Measurements from ENCODE around the gene NR4A3.

Gene NR4A3

GRCh38 chr9:99867536-99867935, 45.9 kb downstream of the NR4A3 start:
- DNase-seq (ENCODE audit: extremely low spot score, insufficient read length, low read depth) (no peak), FAIRE-seq (no peak)

DNA sequence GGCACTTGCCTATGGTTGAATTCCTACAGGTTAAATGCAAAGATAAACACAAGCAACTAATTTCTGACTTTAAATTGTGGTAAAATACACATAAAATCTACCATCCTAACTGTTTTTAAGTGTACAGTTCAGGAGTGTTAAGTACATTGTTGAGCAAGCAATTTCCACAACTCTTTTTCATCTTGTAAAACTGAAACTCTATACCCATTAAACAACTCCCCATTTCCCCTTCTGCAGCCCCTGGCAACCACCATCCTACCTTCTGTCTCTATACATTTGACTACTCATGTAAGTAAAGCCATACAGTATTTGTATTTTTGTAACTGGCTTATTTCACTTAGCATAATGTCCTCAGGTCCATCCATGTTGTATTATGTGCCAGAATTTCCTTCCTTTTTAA, 46.3 kb downstream of the NR4A3 start:
- peak; percentile 56 for FAIRE-seq
- DNase-seq (ENCODE audit: extremely low spot score, insufficient read length, low read depth) = no peak

GRCh38 chr9:99868845-99869244, 47.2 kb downstream of the NR4A3 start:
- DNase-seq (ENCODE audit: extremely low spot score, insufficient read length, low read depth) (no peak), FAIRE-seq (peak; percentile 75)

- DNase-seq (ENCODE audit: extremely low spot score, insufficient read length, low read depth) (no peak), FAIRE-seq (no peak)
Measured at GRCh38 chr9:99870126-99870525, 48.4 kb downstream of the NR4A3 start.

- DNase-seq (ENCODE audit: extremely low spot score, insufficient read length, low read depth) = no peak
- FAIRE-seq = no peak
Measured at GRCh38 chr9:99873531-99873930, 51.8 kb downstream of the NR4A3 start.

DNA sequence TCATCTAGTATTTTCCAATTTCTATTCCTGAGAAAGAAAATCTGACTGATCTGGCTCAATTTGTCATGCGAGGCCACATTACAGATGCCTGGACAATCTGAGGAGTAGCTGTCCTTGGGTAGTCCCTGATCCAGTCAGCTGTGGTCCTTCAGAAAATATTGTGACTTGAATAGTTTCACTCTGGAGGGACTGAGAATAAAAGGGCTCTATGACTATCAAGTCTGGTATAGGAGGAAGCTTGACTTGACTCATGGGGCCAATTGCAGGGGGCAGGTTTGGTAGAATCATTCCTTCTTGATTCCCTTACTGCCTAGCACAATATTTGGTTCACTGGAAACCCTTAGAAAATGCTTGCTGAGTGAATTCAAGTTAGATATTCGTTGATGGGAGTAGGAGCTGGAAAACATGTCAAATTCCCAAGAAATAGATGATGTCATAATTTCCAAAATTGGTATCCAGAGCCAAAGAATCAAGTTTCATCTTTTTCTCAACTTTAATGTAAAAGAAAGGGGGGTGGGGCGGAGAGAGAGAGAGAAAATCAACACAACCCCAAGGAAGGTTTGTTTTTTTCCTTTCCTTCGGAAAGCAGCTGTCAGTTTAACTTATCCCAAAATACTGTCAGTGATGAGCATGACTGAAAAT, 52.4 kb downstream of the NR4A3 start:
- DNase-seq (ENCODE audit: extremely low spot score, insufficient read length, low read depth) (no peak), FAIRE-seq (no peak)

GRCh38 chr9:99876190-99876589, 54.5 kb downstream of the NR4A3 start:
- DNase-seq (ENCODE audit: extremely low spot score, insufficient read length, low read depth) = no peak
- FAIRE-seq = no peak

GRCh38 chr9:99878651-99879050, 57.0 kb downstream of the NR4A3 start:
- no peak for FAIRE-seq

GRCh38 chr9:99881769-99882168, 60.1 kb downstream of the NR4A3 start:
- no peak for FAIRE-seq
- DNase-seq (ENCODE audit: extremely low spot score, insufficient read length, low read depth) = no peak

More at GRCh38 chr9:99878651-99879050, 57.0 kb downstream of the NR4A3 start:
- no peak for DNase-seq (ENCODE audit: extremely low spot score, insufficient read length, low read depth)

DNA sequence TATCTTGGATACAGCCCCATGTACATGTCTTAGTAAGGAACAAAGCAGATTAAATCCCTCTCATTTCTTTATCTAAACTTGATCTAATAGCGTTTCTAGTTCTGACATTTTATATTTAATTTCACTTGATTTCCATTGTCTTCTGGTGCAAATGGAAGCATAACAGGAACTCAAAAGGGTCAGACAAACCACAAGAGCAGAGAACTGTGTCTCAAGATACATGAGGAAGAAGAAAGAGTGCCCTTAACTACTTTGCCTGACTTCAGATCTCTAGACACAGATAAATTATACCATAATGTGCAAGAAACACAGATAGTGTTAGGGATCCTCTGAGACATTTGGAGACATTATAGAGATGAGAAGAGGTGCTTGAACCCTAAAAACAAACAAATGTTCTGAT, 64.1 kb downstream of the NR4A3 start:
- FAIRE-seq = no peak
- DNase-seq (ENCODE audit: extremely low spot score, insufficient read length, low read depth) = no peak

- DNase-seq (ENCODE audit: extremely low spot score, insufficient read length, low read depth) (no peak), FAIRE-seq (no peak)
Measured at GRCh38 chr9:99889120-99889519, 67.4 kb downstream of the NR4A3 start.

DNA sequence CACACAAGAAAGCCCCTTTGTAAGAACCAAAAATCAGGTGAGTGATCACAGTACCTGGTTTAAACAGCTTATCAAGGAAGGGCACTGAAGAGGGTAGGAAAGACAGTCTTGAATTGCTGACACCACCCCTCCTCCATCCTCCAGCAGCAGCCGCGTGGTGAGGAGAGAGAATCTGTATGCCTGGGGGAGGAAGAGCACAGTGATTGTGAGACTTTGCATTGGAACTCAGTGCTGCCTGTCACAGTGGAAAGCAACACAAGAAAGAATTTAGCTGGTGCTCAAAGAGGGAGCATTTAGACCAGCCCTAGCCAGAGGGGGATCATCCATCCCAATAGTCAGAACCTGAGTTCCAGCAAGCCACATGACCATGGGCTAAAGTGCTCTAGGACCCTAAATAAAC, 73.1 kb downstream of the NR4A3 start:
- DNase-seq (ENCODE audit: extremely low spot score, insufficient read length, low read depth) (no peak), FAIRE-seq (no peak)

GRCh38 chr9:99895510-99895909, 73.8 kb downstream of the NR4A3 start:
- no peak for DNase-seq (ENCODE audit: extremely low spot score, insufficient read length, low read depth)
- no peak for FAIRE-seq

- FAIRE-seq = no peak
- no peak for DNase-seq (ENCODE audit: extremely low spot score, insufficient read length, low read depth)
Measured at GRCh38 chr9:99896119-99896518, 74.4 kb downstream of the NR4A3 start.

DNA sequence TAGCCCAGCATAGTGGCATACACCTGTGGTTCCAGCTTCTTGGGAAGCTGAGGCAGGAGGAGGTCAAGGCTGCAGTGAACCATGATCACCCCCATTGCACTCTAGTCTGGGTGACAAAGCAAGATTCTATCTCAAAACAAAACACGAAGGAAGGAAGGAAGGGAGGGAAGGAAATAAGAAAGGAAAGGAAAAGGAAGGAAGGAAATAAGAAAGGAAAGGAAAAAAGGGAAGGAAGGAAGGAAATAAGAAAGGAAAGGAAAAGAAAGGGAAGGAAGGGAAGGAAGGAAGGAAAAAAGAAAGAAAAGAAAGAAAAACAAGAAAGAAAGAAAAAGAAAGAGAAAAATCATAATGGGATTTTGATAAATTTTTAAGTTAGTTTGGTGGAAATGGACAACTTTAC, 81.7 kb downstream of the NR4A3 start:
- DNase-seq (ENCODE audit: extremely low spot score, insufficient read length, low read depth) (no peak), FAIRE-seq (no peak)

DNA sequence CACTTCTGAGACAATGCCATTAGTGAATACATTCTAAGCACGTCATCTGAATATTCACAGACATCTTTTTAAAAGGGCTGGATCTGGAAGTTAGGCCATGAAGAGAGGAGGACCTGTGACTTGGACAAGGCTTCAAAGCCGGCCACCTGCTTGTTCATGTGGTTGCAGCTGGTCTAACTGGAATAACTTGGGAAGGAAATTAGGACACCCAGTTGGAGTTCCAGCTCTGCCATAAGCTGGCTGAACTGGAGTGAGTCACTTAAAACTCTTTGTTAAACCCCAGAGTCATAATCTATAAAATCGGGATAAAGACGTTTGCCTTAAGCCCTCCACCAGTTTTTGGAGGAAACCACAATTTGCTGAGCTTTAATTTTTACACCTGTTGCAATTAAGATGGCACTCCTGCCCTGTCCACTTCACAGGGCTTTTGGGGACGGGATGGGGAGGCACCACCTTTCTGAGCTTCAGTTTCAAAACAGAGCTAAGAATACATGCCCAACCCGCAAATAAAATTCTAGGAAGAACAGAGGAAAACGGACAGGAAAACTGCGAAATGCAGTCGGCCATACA, 84.2 kb downstream of the NR4A3 start:
- DNase-seq (ENCODE audit: extremely low spot score, insufficient read length, low read depth) (no peak), FAIRE-seq (peak; percentile 5)

DNA sequence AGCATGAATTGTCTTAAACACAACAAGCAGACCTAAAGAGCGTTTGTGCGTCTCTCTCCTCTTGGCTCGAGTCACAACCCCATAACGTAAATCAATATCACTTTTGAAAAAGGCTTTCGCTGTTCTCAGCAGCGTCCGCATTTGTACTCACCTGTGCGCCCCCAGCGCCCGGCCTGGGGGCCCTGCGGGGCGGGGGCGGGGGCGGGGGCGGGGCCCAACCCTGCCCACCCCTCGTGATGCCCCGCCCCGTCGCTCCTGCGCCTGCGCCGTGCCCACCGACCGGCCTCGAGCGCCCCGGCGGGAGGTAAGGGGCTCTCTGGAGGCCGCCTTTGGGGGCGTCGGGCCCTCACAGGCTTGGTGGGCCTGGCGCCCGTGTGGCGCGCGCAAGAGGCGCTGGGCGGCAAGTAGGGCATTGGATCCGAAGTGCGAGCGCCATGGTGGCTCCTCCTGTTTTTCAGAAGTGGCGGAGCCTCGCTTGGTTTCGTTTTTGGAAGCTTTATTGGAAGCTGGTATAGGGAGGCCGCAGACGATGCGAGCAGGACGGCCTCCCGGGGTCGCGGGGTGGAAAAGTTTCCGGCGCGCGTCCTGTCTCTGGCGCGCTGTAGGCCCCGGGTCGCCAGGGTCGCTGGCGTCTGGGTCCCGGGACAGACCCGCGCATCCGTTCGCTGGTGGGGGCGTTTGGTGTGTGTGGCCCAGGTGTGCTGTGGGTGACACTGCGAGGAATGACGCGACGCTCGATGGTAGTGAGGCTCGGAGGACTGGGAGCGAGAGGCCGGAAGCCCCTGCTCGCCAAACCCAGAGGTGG, 84.9 kb downstream of the NR4A3 start, which contains the start of gene STX17:
Gene STX17 (plus strand): TSS at position 252 of the 805 bp plus-strand sequence. CDS start 8,586 bp downstream, outside the sequence.
- peak; percentile 81 for DNase-seq (ENCODE audit: extremely low spot score, insufficient read length, low read depth)
- FAIRE-seq = peak; percentile 83

DNA sequence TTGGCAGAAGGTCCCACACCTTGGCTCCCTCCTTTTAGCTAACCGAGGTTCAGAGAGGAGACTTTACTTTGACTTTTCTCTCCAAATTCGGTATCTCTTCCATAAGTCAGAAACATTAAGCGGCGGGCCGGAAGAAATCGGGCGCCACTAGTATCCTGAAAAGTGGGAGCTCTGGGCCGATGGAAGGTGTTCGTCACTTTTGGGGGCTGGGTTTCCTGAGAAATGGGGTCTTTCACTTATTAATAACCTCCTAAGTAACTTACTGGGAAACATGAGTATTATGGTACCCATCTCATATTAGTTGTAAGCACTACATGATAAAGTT, 85.5 kb downstream of the NR4A3 start:
- FAIRE-seq (no peak), DNase-seq (ENCODE audit: extremely low spot score, insufficient read length, low read depth) (no peak)

GRCh38 chr9:99911600-99911999, 89.9 kb downstream of the NR4A3 start:
- FAIRE-seq (no peak), DNase-seq (ENCODE audit: extremely low spot score, insufficient read length, low read depth) (no peak)

Measured in GM18507 (cell line).